DND-41 (cell line): ENCODE results near the gene OTOF.

Source experiments
- CTCF ChIP-seq: IDR thresholded peaks from 2 replicates; pipeline ENCODE4 v1.5.1; 2012; ENCODE audit warnings: borderline replicate concordance, low read length, moderate library complexity, mild to moderate bottlenecking; ENCODE audit not compliant: poor library complexity, severe bottlenecking; ENCODE audit errors: extremely low read depth
- EZH2 ChIP-seq: IDR thresholded peaks from 3 replicates; pipeline ENCODE4 v1.6.1; 2012; ENCODE audit warnings: borderline replicate concordance, low read depth, mild to moderate bottlenecking, moderate library complexity, low read length, inconsistent platforms; ENCODE audit not compliant: severe bottlenecking

DNA sequence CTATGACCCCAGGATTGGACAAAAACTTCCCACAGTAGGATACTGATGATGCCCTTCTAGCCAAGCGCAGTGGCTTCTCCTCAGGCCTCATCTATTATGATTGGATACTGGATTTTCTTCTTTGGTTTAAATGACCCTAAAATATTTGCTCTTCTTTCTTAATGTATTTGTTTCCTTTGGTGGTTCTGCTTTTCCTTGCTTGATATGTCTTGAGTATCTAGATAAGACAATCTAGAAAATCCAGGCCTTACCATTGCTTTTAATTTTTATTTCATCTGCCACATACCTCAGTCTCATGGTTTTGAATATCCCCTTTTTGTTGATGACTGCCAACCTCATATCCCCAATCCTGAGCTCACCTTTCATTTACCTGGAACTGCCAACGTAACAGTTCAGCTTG lies 35.6 kb downstream of the OTOF start:
- TF ChIP-seq CTCF (no peak), EZH2 (no peak)
